Frontal cortex (tissue), 4 donors: ENCODE results near the gene CILP. TPM values are rescaled to one million over a fixed set of nuclear protein-coding genes. Genes with fewer than 3 reads are reported as not detected.

ENCODE experiments used
- DNase-seq, 2 donors: peaks; one replicate each; pipeline ENCODE4 v3.0.0; 2012; ENCODE audit warnings: low spot score in 2 of 2
- FAIRE-seq: peaks from 2 replicates; lab custom pipeline; 2012; peaks lifted over from hg19 to GRCh38; lab: Jason Lieb, UNC
- small RNA-seq: library from RNA; depleted of rRNA; stranded (forward); fragments of <200 nt; gene quantifications from one replicate; pipeline ENCODE3, GENCODE V24; 2014
- total RNA-seq: library from RNA; depleted of rRNA; stranded (reverse); fragments of >200 nt; gene quantifications from one replicate; pipeline ENCODE4 v1.2.3, GENCODE V29; 2014
- donor health status: control.
- donor health status: control.
- donor health status: control.

CILP gene
- total RNA-seq, 1 donor from 2014 or later: 0.41 TPM

DNA sequence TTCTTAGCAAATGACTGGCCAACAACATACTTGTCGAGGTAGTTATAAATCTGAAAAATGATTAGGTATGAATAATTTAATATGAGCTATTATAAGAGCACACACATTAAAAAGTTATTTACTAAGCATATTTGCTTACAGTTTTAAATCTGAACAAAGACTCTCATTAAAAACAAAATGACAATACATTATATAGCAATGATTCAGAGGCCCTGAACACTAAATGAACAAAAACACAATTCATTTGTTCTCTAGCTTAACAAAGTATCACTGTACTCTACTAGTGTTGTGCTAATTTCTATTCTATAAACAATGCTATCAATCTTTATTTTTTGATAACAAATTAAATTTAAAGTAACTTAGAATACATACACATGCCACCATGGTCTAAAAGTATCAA is 47.1 kb downstream of the CILP start:
- FAIRE-seq (no peak), DNase-seq (no peak)

DNA sequence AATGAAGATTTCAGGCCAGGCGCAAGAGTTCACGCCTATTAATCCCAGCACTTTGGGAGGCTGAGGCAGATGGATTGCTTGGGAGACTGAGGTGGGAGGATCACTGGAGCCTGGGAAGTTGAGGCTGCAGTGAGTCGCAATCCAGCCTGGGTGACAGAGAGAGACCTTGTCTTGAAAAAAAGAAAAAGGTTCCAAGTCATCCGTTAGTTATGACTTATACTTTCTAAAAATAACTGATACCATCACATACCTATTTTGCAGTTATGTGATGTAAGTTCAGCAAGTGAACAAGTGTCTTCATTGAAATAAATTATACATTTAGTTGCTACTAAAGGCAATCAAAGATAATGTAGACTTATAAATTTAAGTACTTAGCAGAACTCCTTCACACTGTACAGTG is 48.2 kb downstream of the CILP start:
- DNase-seq (no peak), FAIRE-seq (no peak)

DNA sequence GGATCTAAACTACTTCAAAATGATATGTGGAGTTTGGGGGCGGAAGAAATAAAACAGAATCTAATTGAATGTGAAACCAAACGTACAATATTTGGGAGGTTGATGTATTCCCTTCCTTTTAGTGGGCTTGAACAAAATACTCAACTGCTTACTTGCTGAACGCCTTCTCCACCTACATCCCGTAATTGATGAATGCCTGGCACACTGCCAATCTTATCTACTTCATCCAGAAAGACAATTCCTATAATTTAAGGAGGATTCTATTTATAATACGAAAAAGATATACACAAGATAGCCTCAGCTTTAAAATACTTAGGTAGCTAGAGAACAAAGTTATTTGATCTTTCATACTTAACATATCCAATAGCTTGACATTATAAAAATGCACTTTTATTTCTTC is 54.6 kb downstream of the CILP start:
- no peak for FAIRE-seq
- no peak for DNase-seq

DNA sequence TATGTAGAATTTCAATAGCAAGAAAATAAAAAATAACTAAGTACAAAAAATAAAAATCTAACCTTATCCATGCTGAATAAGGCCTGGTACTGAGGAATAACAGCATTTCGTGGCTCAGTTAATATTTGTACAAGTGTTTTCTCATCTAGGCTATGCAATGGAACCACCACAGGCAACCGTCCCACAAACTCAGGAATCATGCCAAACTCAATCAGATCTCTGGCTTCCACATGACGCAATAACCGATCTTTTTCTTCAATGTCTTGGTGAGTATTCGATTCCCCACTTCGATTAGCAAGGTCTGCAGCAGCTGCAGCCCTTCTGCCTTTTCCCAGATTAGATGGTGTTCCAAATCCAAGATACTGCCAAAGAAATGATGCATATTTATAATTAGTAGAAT is 56.6 kb downstream of the CILP start:
- FAIRE-seq (no peak), DNase-seq (no peak)

DNA sequence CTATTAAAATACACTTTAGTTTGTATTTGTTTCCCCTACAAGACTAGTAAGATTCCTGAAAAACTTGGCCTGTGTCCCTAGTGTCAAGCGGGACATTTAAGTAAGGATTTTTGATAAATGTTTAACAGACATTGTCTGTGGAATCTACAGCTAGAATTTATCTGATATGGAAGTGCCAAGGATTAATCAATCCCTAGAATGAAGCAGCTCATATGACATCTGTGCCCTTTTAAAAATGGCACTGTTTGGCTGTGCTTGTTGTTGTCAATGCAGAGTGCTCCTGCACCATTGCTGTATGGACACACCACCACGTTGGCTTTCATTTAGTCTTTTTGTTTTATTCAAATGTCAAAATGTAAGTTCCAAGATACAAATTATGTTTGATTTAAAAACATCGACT is 63.4 kb downstream of the CILP start:
- DNase-seq: no peak
- no peak for FAIRE-seq

DNA sequence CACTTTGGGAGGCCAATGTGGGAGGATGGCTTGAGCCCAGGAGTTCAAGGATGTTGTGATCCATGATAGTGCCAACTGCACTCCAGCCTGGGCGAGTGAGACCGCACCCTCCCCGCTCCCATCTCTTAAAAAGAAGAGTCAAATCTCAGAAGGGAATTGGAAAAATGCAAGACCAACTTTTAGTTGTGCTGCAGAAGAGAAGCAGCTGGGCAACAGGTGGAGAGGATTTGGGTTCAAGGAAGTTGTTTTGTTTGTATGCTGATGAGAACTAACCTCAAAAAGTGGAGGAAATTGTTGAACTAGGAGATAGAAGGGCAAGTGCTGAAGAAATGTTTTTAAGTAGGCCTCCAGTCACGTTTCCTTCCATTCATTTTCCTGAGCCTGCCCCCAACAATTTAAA is 64.8 kb downstream of the CILP start:
- DNase-seq: no peak

More for the DNA sequence above, 64.8 kb downstream of the CILP start:
- FAIRE-seq: no peak

Small RNA genes lying within 50 kb of the gene (small RNA-seq; reads per million reads assigned to genes)
- gene AC068213.1: not detected
- not detected for gene RNU6-686P

Other genes with a start within 250 kb of the CILP start
- 58.7 TPM for gene SPG21, start 221.6 kb downstream of the CILP start, total RNA-seq
- gene MTFMT, start 181.8 kb downstream of the CILP start, total RNA-seq: 15.1 TPM
- not detected for gene SLC51B, start 166.1 kb downstream of the CILP start, total RNA-seq
- 2.4 TPM for gene RASL12, start 143.5 kb downstream of the CILP start, total RNA-seq
- not detected for gene KBTBD13, start 134.7 kb downstream of the CILP start, total RNA-seq
- gene UBAP1L, start 96.3 kb downstream of the CILP start, total RNA-seq: 2.0 TPM
- 13.9 TPM for gene PDCD7, start 77.7 kb downstream of the CILP start, total RNA-seq
- gene CLPX, start 26.1 kb downstream of the CILP start, total RNA-seq: 73.4 TPM
- 8.6 TPM for gene PARP16, start 75.4 kb upstream of the CILP start, total RNA-seq
- gene RNU5A-1, start 84.6 kb upstream of the CILP start, total RNA-seq: not detected
- not detected for gene RNU5B-1, start 93.2 kb upstream of the CILP start, total RNA-seq
- gene IGDCC3, start 166.5 kb upstream of the CILP start, total RNA-seq: 6.9 TPM
- 6.9 TPM for gene IGDCC4, start 211.5 kb upstream of the CILP start, total RNA-seq